Measurements from ENCODE around the gene KCND3. TPM values are rescaled to one million over a fixed set of nuclear protein-coding genes. Genes with fewer than 3 reads are reported as not detected.

Gene KCND3
- total RNA-seq, 4 donors from 2014 or later = 6.9 to 11.7 (median 9.5) TPM

DNA sequence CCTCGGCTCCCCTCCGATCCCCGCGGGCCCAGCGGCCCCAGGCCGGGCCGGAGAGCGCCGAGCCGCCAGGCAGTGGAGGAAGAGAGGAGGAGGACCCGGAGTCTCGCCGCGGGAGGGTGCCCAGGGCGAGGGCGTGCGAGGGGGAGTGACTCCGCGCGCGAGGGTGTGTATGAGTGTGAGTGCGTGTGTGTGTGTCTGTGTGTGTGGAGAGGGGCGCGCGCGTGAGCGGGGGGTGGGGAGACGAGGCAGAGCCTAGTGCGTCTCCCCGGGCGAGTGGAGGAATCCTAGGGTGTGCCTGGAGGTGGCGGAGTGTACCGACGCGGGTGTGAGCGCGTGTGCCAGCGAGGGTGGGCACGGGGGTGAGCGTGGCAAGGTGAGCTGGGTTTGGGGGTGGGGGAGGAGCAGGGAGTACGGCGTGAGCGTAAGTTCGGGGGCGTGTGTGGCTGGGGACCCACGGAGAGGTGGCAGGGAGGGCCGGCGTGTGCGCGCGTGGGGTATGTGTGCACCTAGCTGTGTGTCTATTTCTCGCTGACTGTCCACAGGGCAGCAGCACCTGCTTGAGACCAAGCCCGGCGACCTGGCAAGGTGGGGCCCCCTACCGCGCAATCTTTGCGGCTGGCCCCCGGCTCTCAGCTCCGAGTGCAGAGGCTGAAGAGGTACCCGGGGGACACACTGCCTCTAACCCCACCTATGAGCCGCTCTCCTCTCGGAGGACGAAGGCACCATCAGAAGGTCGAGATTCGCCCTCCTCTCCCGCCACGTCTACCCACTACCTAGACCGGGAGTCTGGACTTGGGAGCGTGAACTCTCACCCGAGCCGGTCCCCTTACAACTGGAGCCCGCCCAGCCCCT, 784 bp upstream of the KCND3 start:
- TF ChIP-seq, protein P1, sequence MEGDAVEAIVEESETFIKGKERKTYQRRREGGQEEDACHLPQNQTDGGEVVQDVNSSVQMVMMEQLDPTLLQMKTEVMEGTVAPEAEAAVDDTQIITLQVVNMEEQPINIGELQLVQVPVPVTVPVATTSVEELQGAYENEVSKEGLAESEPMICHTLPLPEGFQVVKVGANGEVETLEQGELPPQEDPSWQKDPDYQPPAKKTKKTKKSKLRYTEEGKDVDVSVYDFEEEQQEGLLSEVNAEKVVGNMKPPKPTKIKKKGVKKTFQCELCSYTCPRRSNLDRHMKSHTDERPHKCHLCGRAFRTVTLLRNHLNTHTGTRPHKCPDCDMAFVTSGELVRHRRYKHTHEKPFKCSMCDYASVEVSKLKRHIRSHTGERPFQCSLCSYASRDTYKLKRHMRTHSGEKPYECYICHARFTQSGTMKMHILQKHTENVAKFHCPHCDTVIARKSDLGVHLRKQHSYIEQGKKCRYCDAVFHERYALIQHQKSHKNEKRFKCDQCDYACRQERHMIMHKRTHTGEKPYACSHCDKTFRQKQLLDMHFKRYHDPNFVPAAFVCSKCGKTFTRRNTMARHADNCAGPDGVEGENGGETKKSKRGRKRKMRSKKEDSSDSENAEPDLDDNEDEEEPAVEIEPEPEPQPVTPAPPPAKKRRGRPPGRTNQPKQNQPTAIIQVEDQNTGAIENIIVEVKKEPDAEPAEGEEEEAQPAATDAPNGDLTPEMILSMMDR (IDR thresholded peaks at IDR 0.05) = no peak
- ATAC-seq (ENCODE audit: low FRiP score) = peak; percentile 21
- DNase-seq (ENCODE audit: low spot score) = no peak

DNA sequence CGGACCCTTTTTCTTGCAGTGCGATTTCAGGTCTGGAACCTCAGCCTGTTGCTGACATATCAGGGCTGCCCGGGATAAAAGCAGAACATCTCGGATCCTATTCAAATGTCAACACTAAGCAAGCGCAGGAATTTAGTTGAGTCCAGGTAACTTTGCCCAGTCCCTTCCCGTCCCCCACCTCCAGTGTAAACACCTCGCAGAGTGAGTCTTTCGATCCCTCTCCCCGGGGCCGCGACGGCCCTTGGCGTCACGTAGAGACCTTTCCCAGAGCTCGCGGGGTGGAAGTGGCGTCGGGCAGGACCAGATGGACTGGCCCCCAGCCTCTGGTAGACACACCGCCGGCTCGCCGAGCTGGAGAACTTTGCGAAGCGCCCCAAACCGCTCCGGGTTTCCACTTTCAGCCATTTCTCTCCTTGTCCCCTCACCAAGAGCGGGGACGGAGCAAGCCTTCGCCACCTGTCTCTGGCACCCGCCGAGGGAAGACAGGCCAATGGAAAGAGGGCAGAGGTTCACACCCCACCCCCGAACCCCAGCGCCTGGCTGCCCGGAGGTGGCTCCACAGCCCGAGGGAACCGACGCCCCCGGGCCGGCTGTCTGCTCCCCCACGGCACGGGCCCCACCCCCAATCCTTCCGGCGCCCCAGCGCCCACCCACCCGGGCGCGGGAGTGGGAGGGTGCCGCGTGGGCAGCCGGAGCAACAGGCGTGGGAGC, 570 bp downstream of the KCND3 start:
- DNase-seq (ENCODE audit: low spot score) = no peak
- peak; percentile 7 for ATAC-seq (ENCODE audit: low FRiP score)
- TF ChIP-seq, protein P1 (IDR thresholded peaks at IDR 0.05) = no peak

DNA sequence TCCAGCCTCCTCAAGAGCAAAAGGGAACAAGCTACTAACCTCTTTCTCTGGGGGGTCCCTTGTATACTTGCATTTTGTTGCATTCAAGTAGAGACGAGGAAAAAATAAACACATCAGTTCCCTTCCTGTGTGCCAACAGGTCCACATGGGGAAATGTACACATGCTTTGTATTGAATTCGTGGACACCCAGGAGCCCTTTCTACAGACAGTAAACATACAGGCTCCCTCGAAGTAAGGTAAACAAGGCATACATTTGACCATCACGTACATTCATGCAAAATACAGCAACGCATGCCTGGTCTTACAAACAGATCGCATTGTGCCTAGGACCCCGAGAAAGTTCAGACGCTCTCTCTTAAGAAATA, 1.1 kb downstream of the KCND3 start:
- TF ChIP-seq, protein P1 (IDR thresholded peaks at IDR 0.05) = no peak
- DNase-seq (ENCODE audit: low spot score) (no peak), ATAC-seq (ENCODE audit: low FRiP score) (no peak)

DNA sequence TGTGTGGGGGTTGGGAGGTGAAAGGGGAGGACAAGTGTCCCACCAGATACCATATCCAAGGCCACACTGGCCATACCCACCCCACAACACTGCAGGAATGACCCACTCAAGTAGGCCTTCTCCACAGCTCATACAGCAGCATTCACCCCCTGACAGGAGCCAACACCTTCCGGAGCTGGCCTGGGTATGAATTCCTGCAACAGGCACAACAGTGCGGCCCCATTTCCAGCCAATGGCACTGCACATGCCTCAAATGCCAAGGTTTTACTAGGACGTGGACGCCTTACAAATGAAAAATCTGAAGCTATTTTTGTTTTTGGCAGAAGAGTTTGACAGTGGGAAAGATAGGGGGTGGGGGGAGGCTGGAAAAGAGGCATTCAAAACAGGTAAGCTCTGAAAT, 2.0 kb downstream of the KCND3 start:
- no peak for DNase-seq (ENCODE audit: low spot score)
- TF ChIP-seq, protein P1 (IDR thresholded peaks at IDR 0.05) = no peak
- no peak for ATAC-seq (ENCODE audit: low FRiP score)

DNA sequence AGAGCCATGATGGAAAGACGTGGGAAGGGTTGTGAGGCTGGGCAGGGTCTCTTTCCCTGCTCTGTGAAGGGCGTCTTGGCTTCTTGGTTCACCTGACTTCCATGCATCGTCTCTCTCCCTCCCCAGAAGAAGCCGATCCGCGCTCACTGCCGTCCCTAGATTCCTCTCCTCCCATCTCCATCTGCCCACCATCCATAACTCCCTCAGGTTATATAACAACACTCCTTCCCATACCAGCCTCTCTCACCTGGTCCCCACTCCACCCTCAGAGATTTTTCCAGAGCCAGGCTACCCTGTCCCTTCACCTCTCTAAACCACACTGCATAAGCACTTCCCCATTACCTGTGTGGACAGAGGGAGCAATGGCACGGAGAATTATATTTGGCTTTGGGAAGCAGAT, 6.0 kb downstream of the KCND3 start:
- TF ChIP-seq, protein P1 (IDR thresholded peaks at IDR 0.05) = no peak
- ATAC-seq (ENCODE audit: low FRiP score) (no peak), DNase-seq (ENCODE audit: low spot score) (no peak)

GRCh38 chr1:111982428-111982827, 7.0 kb downstream of the KCND3 start:
- TF ChIP-seq, protein P1 (IDR thresholded peaks at IDR 0.05) = no peak
- DNase-seq (ENCODE audit: low spot score) (no peak), ATAC-seq (ENCODE audit: low FRiP score) (no peak)

Data from omental fat pad (tissue), 4 donors.